Liver (tissue), 9 donors: Measurements from ENCODE around the gene STOX1. TPM values are rescaled to one million over a fixed set of nuclear protein-coding genes. Genes with fewer than 3 reads are reported as not detected.

Source experiments
- DNase-seq: peaks from one replicate; pipeline ENCODE4 v3.0.0-alpha.2; 2017; ENCODE audit warnings: low spot score
- H3K27ac ChIP-seq, 2 donors: one replicate each; pipeline ENCODE4 v1.7.0; 2013; ENCODE audit warnings: inconsistent platforms in 2 of 2, low read length in 2 of 2, control low read depth in 1 of 2, low read depth in 1 of 2, mild to moderate bottlenecking in 1 of 2
- H3K27me3 ChIP-seq, 4 donors: one replicate each; pipeline versions ENCODE4 v1.6.1 to v1.7.0; 2013; ENCODE audit warnings: low read length in 3 of 4, inconsistent platforms in 1 of 4, mild to moderate bottlenecking in 1 of 4, moderate library complexity in 1 of 4; ENCODE audit not compliant: control insufficient read depth in 4 of 4, insufficient read depth in 4 of 4
- H3K36me3 ChIP-seq, 4 donors: one replicate each; pipeline versions ENCODE4 v1.6.1 to v1.7.0; 2013; ENCODE audit warnings: low read length in 3 of 4, mild to moderate bottlenecking in 3 of 4, low read depth in 1 of 4, moderate library complexity in 1 of 4; ENCODE audit not compliant: control insufficient read depth in 4 of 4, insufficient read depth in 3 of 4
- H3K4me1 ChIP-seq, 4 donors: one replicate each; pipeline versions ENCODE4 v1.6.1 to v1.7.0; 2013; ENCODE audit warnings: low read length in 3 of 4, mild to moderate bottlenecking in 3 of 4, moderate library complexity in 1 of 4; ENCODE audit not compliant: control insufficient read depth in 4 of 4, insufficient read depth in 4 of 4
- H3K4me3 ChIP-seq, 3 donors: one replicate each; pipeline versions ENCODE4 v1.6.1 to v1.7.0; 2013; ENCODE audit warnings: low read length in 3 of 3, control low read depth in 1 of 3, low read depth in 1 of 3, mild to moderate bottlenecking in 1 of 3
- H3K9ac ChIP-seq, 2 donors: one replicate each; pipeline ENCODE4 v1.7.0; 2013; ENCODE audit warnings: low read length in 2 of 2, mild to moderate bottlenecking in 2 of 2, moderate library complexity in 2 of 2, control low read depth in 1 of 2, low read depth in 1 of 2
- H3K9me3 ChIP-seq, 4 donors: one replicate each; pipeline versions ENCODE4 v1.6.1 to v1.7.0; 2013; ENCODE audit warnings: low read length in 3 of 4; ENCODE audit not compliant: control insufficient read depth in 4 of 4
- EGR1 ChIP-seq, 2 donors: IDR thresholded peaks; 2 replicates each; pipeline ENCODE4 v1.6.1; 2016 to 2018; ENCODE audit warnings: antibody characterized with exemption in 2 of 2, low read depth in 2 of 2
- FOXA1 ChIP-seq: IDR thresholded peaks from 2 replicates; pipeline ENCODE4 v1.6.1; 2016; ENCODE audit warnings: antibody characterized with exemption
- FOXA2 ChIP-seq: IDR thresholded peaks from 2 replicates; pipeline ENCODE4 v1.6.1; 2016; ENCODE audit warnings: antibody characterized with exemption
- GABPA ChIP-seq, 2 donors: IDR thresholded peaks in 1 of 2; conservative IDR thresholded peaks in 1 of 2; 2 replicates each; pipeline ENCODE4 v1.6.1; 2016; ENCODE audit warnings: antibody characterized with exemption in 2 of 2, mild to moderate bottlenecking in 1 of 2, moderate library complexity in 1 of 2
- HNF4A ChIP-seq, 2 donors: conservative IDR thresholded peaks; 2 replicates each; pipeline ENCODE4 v1.6.1; 2016; ENCODE audit warnings: antibody characterized with exemption in 2 of 2, mild to moderate bottlenecking in 2 of 2
- HNF4G ChIP-seq: IDR thresholded peaks from 2 replicates; pipeline ENCODE4 v1.6.1; 2016; ENCODE audit warnings: antibody characterized with exemption
- RAD21 ChIP-seq, 2 donors: IDR thresholded peaks; 2 replicates each; pipeline ENCODE4 v1.6.1; 2016; ENCODE audit warnings: antibody characterized with exemption in 2 of 2, mild to moderate bottlenecking in 2 of 2
- SP1 ChIP-seq: IDR thresholded peaks from 2 replicates; pipeline ENCODE4 v1.6.1; 2018; ENCODE audit warnings: antibody characterized with exemption, mild to moderate bottlenecking
- TAF1 ChIP-seq: conservative IDR thresholded peaks from 2 replicates; pipeline ENCODE4 v1.6.1; 2016; ENCODE audit warnings: antibody characterized with exemption, mild to moderate bottlenecking
- YY1 ChIP-seq: IDR thresholded peaks from 2 replicates; pipeline ENCODE4 v1.6.1; 2016; ENCODE audit warnings: antibody characterized with exemption, mild to moderate bottlenecking
- WGBS: extraction: QIAGEN DNeasy Blood & Tissue Kit; methylation state at CpG from one replicate; pipeline ENCODE4 v1.1.7; 2013; 5-methylcytosine and 5-hydroxymethylcytosine counted together
- polyA plus RNA-seq, 2 donors: library from polyadenylated mRNA; stranded (reverse) in 1 of 2; unstranded in 1 of 2; fragments of 200-250 nt in 1 of 2; fragments of >200 nt in 1 of 2; fragmentation: Nextera tagmentation in 1 of 2; extraction: Ambion mirVana in 1 of 2; gene quantifications; one replicate each; pipeline versions ENCODE4 v1.2.1 to v1.2.3, GENCODE V29; 2013 to 2015
- total RNA-seq, 2 donors: library from RNA; depleted of rRNA; stranded (reverse); fragments of >200 nt; gene quantifications; one replicate each; pipeline ENCODE4 v1.2.3, GENCODE V29; 2014
- TF ChIP-seq, protein P1 (sequence below): IDR thresholded peaks from 2 replicates; pipeline ENCODE4 v1.6.1; 2016; ENCODE audit warnings: antibody characterized with exemption
- TF ChIP-seq, protein P2 (sequence below): IDR thresholded peaks from 2 replicates; pipeline ENCODE4 v1.6.1; 2016; ENCODE audit warnings: antibody characterized with exemption
- TF ChIP-seq, protein P3 (sequence below): fragments of 150-350 bp; IDR thresholded peaks from 2 replicates; pipeline ENCODE4 v1.5.1; 2017; ENCODE audit warnings: improper control_type of control experiment, low read depth, low read length; ENCODE audit not compliant: missing input control
- donor health status: healthy.
- donor health status: healthy.
- donor health status: healthy.
- donor health status: healthy.
- donor health status: healthy.

The STOX1 gene
- total and polyA plus RNA-seq, 4 donors: 0.18 to 2.6 (median 0.33) TPM; not detected in 1

DNA sequence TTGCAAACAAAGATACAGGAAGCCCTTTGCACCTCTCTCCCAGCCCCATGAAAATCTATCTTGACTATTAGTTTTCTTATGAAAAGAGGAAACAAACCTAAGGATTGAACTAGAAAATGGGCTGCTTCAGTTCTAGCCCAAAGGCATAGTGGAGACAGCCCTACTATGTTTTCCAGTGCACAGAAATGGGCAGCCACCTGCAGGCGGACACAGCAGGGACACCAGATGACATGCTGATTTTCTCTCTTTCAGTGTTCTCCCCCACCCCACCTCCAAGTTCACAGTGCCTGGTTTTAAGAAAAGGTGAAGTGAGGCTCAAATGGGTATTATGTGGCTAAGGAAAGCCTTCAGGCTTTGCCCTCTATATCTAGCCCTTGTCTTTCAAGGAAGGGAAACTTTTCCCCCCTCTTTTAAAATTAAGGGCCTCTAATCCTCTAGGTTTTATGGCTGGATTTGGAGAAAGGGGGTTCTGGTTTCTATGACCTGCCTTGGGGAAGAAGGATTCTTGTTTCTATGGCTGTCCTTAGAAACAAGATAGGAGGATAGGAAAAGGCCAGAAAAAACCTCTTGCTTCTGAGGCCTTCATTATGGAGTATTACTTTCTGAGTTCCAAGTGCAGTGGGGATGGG, 50.3 kb downstream of the STOX1 start:
- DNase-seq: no peak

DNA sequence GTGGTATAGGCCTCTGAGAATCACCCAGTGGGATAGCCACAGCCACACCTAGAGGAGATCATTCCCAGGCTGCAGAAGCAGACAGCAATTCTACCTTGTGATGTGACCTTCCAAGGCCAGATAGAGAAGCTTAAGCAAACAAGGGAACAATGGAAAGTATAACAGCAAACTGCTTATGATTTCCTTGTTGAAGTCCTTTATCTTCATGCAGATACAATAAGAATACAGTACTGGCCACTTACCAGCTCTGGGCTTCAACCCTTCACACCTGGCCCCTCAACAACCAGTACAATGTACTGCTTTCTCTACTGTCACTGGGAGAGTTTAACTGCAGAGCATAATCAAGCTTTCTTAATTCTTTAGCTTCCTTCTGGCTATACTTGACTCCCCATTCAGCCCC, 51.2 kb downstream of the STOX1 start:
- Histone ChIP-seq H3K9me3 (no peaks in the 10 kb centered on the region), H3K27me3 (no peaks in the 10 kb centered on the region), H3K4me1 (peaks cover 3 to 9% (median 6%) of the 10 kb centered on the region in 4 donors), H3K4me3 (no peak overlapping the region), H3K27ac (no peak overlapping the region), H3K36me3 (no peaks in the 10 kb centered on the region), H3K9ac (no peak overlapping the region)
- DNase-seq: no peak
- TF ChIP-seq TAF1 (no peak), EGR1 (IDR thresholded peaks at IDR 0.05; ENCODE audit: low read depth in 2 of 2) (no peak), FOXA1 (no peak), FOXA2 (no peak), SP1 (no peak)
- TF ChIP-seq, protein P1, sequence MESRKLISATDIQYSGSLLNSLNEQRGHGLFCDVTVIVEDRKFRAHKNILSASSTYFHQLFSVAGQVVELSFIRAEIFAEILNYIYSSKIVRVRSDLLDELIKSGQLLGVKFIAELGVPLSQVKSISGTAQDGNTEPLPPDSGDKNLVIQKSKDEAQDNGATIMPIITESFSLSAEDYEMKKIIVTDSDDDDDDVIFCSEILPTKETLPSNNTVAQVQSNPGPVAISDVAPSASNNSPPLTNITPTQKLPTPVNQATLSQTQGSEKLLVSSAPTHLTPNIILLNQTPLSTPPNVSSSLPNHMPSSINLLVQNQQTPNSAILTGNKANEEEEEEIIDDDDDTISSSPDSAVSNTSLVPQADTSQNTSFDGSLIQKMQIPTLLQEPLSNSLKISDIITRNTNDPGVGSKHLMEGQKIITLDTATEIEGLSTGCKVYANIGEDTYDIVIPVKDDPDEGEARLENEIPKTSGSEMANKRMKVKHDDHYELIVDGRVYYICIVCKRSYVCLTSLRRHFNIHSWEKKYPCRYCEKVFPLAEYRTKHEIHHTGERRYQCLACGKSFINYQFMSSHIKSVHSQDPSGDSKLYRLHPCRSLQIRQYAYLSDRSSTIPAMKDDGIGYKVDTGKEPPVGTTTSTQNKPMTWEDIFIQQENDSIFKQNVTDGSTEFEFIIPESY: no peak

More for the DNA sequence above, 50.3 kb downstream of the STOX1 start:
- Histone ChIP-seq H3K9me3 (no peaks in the 10 kb centered on the region), H3K4me1 (peaks cover 3 to 9% (median 6%) of the 10 kb centered on the region in 4 donors), H3K4me3 (no peak overlapping the region), H3K36me3 (no peaks in the 10 kb centered on the region), H3K27ac (no peak overlapping the region), H3K27me3 (no peaks in the 10 kb centered on the region), H3K9ac (no peak overlapping the region)
- no peak for TF ChIP-seq FOXA2
- TF ChIP-seq YY1: no peak
- TF ChIP-seq, protein P1: no peak
- TF ChIP-seq HNF4A (conservative IDR thresholded peaks at IDR 0.05): no peak
- no peak for TF ChIP-seq EGR1 (IDR thresholded peaks at IDR 0.05; ENCODE audit: low read depth in 2 of 2)
- no peak for TF ChIP-seq FOXA1
- no peak for TF ChIP-seq HNF4G
- TF ChIP-seq, protein P2, sequence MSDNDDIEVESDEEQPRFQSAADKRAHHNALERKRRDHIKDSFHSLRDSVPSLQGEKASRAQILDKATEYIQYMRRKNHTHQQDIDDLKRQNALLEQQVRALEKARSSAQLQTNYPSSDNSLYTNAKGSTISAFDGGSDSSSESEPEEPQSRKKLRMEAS: no peak
- 94% methylated on average over 1 of the region's 1 CpG for WGBS

DNA sequence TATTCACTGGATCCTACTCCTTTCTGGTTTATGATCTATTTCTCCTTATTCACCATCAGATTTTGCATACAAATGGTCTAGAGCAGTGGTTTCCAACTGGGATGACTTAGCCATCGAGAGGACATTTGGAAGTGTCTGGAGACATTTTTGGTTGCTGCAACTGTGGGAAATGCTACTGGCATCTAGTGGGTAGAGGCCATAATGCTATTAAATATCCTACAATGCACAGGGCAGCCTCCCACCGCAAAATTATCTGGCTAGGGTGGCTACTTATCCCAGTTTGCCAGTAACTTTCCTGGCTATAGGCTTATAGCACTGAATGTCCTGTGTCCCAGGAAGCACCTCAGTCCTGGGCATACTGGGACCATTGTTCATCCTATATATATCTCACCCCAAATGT, 52.3 kb downstream of the STOX1 start:
- Histone ChIP-seq H3K36me3 (no peaks in the 10 kb centered on the region), H3K4me3 (no peak overlapping the region), H3K4me1 (peaks cover 3 to 9% (median 6%) of the 10 kb centered on the region in 4 donors), H3K9ac (no peak overlapping the region), H3K27ac (no peak overlapping the region), H3K9me3 (no peaks in the 10 kb centered on the region), H3K27me3 (no peaks in the 10 kb centered on the region)
- no peak for DNase-seq
- 95% methylated on average over 2 of the region's 2 CpGs for WGBS
- TF ChIP-seq, protein P1: no peak
- no peak for TF ChIP-seq SP1
- no peak for TF ChIP-seq RAD21 (IDR thresholded peaks at IDR 0.05)
- TF ChIP-seq FOXA2: no peak
- no peak for TF ChIP-seq TAF1
- no peak for TF ChIP-seq GABPA (IDR thresholded peaks at IDR 0.05 in 1 of 2, conservative IDR thresholded peaks at IDR 0.05 in 1 of 2)
- TF ChIP-seq, protein P3, sequence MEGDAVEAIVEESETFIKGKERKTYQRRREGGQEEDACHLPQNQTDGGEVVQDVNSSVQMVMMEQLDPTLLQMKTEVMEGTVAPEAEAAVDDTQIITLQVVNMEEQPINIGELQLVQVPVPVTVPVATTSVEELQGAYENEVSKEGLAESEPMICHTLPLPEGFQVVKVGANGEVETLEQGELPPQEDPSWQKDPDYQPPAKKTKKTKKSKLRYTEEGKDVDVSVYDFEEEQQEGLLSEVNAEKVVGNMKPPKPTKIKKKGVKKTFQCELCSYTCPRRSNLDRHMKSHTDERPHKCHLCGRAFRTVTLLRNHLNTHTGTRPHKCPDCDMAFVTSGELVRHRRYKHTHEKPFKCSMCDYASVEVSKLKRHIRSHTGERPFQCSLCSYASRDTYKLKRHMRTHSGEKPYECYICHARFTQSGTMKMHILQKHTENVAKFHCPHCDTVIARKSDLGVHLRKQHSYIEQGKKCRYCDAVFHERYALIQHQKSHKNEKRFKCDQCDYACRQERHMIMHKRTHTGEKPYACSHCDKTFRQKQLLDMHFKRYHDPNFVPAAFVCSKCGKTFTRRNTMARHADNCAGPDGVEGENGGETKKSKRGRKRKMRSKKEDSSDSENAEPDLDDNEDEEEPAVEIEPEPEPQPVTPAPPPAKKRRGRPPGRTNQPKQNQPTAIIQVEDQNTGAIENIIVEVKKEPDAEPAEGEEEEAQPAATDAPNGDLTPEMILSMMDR: no peak
- no peak for TF ChIP-seq HNF4A (conservative IDR thresholded peaks at IDR 0.05)
